Amniotic epithelial cell (primary cell): Measurements from ENCODE around the gene LDLRAD4.
A peak's percentile ranks its signal among the peaks of the same experiment; 100 is the strongest.

ENCODE experiments used
- DNase-seq: peaks from one replicate; pipeline ENCODE4 v3.0.0-alpha.2; 2010; ENCODE audit warnings: low read depth

LDLRAD4 gene

DNA sequence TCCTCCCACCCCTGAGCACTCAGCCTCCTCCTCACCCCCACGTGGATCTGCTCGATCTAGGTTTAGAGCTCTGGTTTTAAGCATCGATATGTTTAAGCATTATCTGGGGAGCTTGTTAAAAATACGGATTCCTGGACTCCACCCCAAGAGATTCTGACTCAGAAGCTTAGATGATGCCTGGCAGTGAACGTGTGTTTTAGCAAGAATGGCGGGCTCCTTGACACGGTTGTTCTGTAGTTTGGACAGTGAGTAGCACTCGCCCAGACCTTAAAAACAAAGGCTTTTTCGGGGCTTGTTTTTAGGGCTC lies 47.3 kb downstream of the LDLRAD4 start:
- DNase-seq: no peak

DNA sequence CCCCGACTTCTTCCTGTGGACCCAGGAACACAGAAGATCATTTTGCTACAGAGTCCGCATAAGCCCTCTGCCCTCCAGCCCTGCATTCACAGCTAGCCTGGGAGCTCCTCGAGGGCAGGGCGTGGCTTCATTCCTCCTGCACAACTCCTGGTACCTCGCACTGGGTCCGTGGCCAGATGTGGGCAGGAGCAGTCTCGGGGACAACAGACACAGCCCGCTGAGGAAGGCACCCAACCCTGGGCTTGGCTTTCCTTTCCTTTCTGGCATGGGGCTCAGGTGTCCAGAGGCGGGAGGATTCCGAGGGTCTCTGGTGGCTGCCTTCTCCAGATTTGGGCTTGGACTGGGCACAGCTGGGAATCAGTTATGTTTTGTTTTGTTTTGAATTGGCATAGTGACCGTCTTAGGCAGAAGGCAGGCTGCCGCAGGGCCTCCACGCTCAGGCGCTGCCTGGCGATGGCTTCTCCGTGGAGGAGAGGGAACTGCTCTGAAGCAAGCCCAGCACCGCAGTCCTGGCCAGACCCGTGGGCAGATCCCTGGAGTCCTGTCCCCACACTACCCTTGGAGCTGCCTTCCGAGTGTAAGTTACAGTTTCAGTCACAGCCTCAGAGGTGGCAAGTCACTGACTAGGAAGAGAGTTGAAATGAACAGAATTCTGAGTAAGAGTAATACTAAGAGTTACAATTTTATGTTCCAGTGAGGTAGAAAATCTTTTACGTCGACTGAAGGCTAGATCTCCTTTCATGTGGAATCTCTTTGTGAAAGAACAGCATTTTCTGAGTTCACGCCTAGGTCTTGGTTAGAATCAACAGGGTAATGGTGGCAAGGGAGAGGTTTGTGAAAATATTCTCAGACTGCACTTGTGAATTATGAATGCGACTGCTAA lies 47.9 kb downstream of the LDLRAD4 start:
- no peak for DNase-seq

DNA sequence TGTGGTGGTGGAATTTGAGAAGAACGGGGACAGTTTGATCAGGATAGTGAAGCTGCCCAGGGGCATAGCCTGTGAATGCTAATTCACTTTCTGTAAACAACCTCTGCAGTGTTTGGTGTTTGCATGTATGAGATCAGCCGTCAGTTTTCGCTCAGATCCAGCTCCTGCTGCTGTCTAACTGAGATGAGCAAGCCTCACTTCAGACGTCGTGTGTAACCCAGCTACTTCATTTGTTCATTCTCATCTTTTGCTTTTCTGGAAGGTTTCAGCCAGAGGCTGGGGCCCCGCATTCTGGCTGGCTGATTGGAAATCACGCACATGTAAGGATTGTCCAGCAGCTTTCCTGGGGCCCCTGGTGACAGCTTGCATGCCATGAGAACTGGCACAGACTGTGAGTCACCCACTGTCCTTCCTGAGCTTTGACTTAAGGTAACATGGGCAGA lies 48.9 kb downstream of the LDLRAD4 start:
- no peak for DNase-seq

DNA sequence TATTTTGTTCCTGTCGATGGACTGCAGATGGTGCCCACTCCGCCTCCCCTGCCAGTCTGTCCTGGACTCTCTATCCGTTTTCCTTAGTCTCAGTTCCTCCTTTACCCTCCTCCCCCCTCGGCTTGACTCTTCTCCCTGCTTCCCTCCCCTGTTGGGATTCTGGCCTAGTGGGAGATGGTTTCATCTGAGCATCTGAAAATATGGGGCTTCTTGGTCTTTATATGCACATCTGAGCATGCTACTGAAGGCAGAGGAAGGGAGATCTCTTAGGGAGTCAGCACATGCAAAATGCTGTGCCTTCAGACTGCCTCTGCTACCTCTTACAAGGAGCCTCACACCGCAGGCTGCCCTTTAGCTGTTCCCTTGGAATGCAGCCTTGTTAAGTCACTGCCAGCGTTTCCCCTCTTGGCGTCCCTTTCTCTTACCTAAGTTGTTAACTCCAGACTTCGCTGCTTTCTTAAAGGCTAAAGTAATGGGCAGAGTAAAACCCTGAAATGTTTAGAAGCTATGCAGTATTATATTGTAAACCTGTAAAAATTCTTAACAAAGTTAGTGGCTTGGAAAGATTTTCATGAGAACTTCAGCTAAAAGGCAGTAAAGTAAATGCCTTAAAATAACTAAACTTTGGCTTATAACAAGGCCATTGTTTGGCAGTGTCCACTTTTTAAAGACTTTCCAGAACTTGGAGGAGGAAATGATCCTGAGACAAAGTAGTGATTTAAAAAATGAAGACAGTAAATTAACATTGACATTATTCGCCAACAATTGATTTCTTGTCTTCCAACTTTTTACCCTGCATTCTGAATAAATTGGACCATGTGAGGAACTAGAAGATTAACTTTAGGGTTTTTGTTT lies 49.8 kb downstream of the LDLRAD4 start:
- DNase-seq: peak; percentile 4

DNA sequence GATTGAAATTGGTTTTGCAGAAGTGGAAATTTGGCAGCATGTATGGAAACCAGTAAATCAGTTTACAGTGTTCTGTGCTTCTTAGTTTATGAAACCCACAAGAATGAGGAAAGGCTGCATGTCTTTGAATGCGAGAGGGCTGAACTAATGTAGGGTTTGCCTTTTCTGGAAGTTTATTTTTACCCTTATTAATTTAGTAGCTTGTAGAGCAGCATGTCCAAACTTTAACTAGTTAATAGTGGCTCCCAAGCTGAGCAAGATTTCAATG lies 50.4 kb downstream of the LDLRAD4 start:
- DNase-seq: no peak

GRCh38 chr18:13269521-13270011 lies 51.0 kb downstream of the LDLRAD4 start:
- DNase-seq: no peak

DNA sequence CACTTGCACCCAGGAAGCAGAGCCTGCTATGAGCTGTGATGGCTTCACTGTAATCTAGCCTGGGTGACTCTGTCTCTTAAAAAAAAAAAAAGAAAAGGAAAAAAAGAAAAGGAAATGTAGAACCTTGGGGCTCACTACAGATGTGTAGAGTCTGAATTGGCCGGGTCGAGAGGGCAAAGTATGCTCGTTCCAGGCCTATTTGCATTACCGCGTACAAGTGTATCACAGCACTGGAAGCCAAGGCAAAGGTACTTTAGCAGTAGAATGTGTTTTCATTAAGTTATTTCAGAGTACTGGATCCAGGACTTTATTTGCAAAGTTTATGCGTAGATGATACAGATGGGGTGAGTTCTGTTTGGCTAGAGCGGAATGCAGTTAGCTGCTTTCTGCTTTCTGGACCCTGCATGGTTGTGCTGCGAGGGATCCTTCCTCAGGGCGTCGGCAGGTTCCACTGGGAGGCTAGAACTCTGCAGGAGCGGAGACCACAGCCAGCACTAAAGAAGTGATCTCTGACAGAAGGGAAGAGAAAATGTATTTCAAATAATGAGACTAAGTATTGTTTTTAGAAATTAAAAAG lies 51.8 kb downstream of the LDLRAD4 start:
- DNase-seq: no peak

GRCh38 chr18:13271302-13271911 lies 52.8 kb downstream of the LDLRAD4 start:
- no peak for DNase-seq

- DNase-seq: no peak
These were observed 53.9 kb downstream of the LDLRAD4 start for GRCh38 chr18:13272416-13272815.

- DNase-seq: no peak
These were observed 55.2 kb downstream of the LDLRAD4 start for GRCh38 chr18:13273800-13274199.

DNA sequence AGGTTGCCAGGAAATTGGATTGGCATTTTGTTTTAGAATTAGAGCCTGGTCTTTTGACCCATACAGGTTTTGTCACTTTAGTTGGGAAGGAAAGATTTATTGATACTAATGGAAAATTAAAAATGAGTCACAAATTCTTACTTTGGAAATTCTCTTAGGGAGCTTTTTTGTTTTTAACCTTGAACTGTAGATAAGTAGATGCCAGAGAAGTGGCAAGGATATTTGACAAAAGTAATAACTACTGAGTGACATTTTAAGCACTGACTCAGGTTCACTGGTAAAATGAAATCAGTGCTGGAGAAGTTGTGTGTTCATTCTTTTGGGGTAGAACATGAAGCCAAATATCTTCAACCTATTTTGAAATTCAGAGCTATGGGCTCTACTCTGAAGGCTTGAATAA lies 56.5 kb downstream of the LDLRAD4 start:
- DNase-seq: no peak

GRCh38 chr18:13276530-13277520 lies 58.3 kb downstream of the LDLRAD4 start:
- DNase-seq: no peak

- no peak for DNase-seq
These were observed 59.6 kb downstream of the LDLRAD4 start for GRCh38 chr18:13278062-13278630.

GRCh38 chr18:13279181-13280069 lies 60.9 kb downstream of the LDLRAD4 start:
- no peak for DNase-seq

GRCh38 chr18:13280070-13280795 lies 61.7 kb downstream of the LDLRAD4 start:
- DNase-seq: peak; percentile 5

GRCh38 chr18:13281406-13281805 lies 62.8 kb downstream of the LDLRAD4 start:
- no peak for DNase-seq

DNA sequence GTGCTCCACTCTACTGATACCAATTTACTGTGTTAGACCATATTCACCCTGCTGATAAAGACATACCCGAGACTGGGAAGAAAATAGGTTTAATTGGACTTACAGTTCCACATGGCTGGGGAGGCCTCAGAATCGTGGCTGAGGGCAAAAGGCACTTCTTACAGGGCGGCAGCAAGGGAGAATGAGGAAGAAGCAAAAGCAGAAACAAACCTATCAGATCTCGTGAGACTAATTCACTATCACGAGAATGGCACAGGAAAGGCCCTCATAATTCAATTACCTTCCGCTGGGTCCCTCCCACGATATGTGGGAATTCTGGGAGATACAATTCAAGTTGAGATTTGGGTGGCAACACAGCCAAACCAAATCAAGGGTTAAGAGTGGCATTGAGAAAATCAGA lies 65.2 kb downstream of the LDLRAD4 start:
- DNase-seq: no peak

- no peak for DNase-seq
These were observed 65.9 kb downstream of the LDLRAD4 start for GRCh38 chr18:13284330-13285027.

- DNase-seq: no peak
These were observed 67.3 kb downstream of the LDLRAD4 start for GRCh38 chr18:13285874-13286273.
